Left ventricle myocardium superior (tissue), 1 donor: ENCODE measurements around the gene PSMB11. TPM values are rescaled to one million over a fixed set of nuclear protein-coding genes. Genes with fewer than 3 reads are reported as not detected.

ENCODE experiments used
- ATAC-seq: fragments of 200-7000 bp; cut with Tn5 transposase; one replicate; pipeline ENCODE4 v1.9.1; 2020; ENCODE audit warnings: mild to moderate bottlenecking, moderate library complexity
- DNase-seq: peaks from one replicate; pipeline ENCODE4 v3.0.0-alpha.2; 2020
- intact Hi-C: fragments of 100-400 bp; cut with micrococcal nuclease; formaldehyde crosslinking; loops from one replicate; pipeline ENCODE4 v1.11.0; 2022
- total RNA-seq: library from RNA; stranded (reverse); fragmentation: NEBNext Ultra II Directional; extraction: Animal tissue kit (Norgen Biotek cat#: 25700); gene quantifications from one replicate; pipeline ENCODE4 v1.2.1, GENCODE V29; 2021
- donor health status: DM: no; HTN: yes; CAD: no; lungs with severe emphysema.

Gene PSMB11
- total RNA-seq, 1 donor from 2014 or later = not detected

GRCh38 chr14:23069413-23069806 is 27.4 kb downstream of the PSMB11 start:
- DNase-seq (no peak), ATAC-seq (no peak)
- intact Hi-C loops = no loop called here

- ATAC-seq = no peak
- intact Hi-C loops = no loop called here
- no peak for DNase-seq
These were observed 28.5 kb downstream of the PSMB11 start for GRCh38 chr14:23070262-23071129.

- intact Hi-C loops = no loop called here
- ATAC-seq (peak; percentile 92), DNase-seq (peak; percentile 85)
These were observed 29.4 kb downstream of the PSMB11 start for GRCh38 chr14:23071244-23071920.

GRCh38 chr14:23071921-23072539 is 30.0 kb downstream of the PSMB11 start:
- ATAC-seq (peak; percentile 28), DNase-seq (no peak)
- intact Hi-C loops = no loop called here

GRCh38 chr14:23074906-23075305 is 32.9 kb downstream of the PSMB11 start:
- ATAC-seq (no peak), DNase-seq (no peak)
- intact Hi-C loops = no loop called here

- intact Hi-C loops = no loop called here
- ATAC-seq = peak; percentile 9
- DNase-seq = no peak
These were observed 34.9 kb downstream of the PSMB11 start for GRCh38 chr14:23076785-23077408.

GRCh38 chr14:23077962-23078361 is 36.0 kb downstream of the PSMB11 start:
- intact Hi-C loops = no loop called here
- ATAC-seq (no peak), DNase-seq (no peak)

- intact Hi-C loops = no loop called here
- ATAC-seq (peak; percentile 87), DNase-seq (no peak)
These were observed 36.7 kb downstream of the PSMB11 start for GRCh38 chr14:23078692-23079116.

- no peak for ATAC-seq
- DNase-seq = no peak
- intact Hi-C loops = no loop called here
These were observed 37.7 kb downstream of the PSMB11 start for GRCh38 chr14:23079716-23080115.

- no peak for ATAC-seq
- no peak for DNase-seq
- intact Hi-C loops = no loop called here
These were observed 38.5 kb downstream of the PSMB11 start for GRCh38 chr14:23080474-23080873.

GRCh38 chr14:23085458-23085857 is 43.4 kb downstream of the PSMB11 start:
- intact Hi-C loops = no loop called here
- ATAC-seq (no peak), DNase-seq (no peak)

GRCh38 chr14:23086565-23086964 is 44.6 kb downstream of the PSMB11 start:
- intact Hi-C loops = no loop called here
- DNase-seq (no peak), ATAC-seq (no peak)

- ATAC-seq = no peak
- intact Hi-C loops = no loop called here
These were observed 47.7 kb downstream of the PSMB11 start for GRCh38 chr14:23089498-23090253.

GRCh38 chr14:23090254-23090636 is 48.2 kb downstream of the PSMB11 start:
- ATAC-seq (no peak), DNase-seq (no peak)
- intact Hi-C loops = no loop called here

More at GRCh38 chr14:23089498-23090253, 47.7 kb downstream of the PSMB11 start:
- DNase-seq = no peak

GRCh38 chr14:23091294-23092225 is 49.5 kb downstream of the PSMB11 start:
- ATAC-seq (no peak), DNase-seq (no peak)
- intact Hi-C loops = no loop called here

- no peak for DNase-seq
- no peak for ATAC-seq
- intact Hi-C loops = no loop called here
These were observed 51.1 kb downstream of the PSMB11 start for GRCh38 chr14:23093104-23093503.

GRCh38 chr14:23093526-23093925 is 51.5 kb downstream of the PSMB11 start:
- DNase-seq (no peak), ATAC-seq (no peak)
- intact Hi-C loops = no loop called here
